Astrocyte (in vitro differentiated cells and primary cell): ENCODE data around the gene PACSIN1.

Experiments used
- CTCF ChIP-seq: IDR thresholded peaks from 2 replicates; pipeline ENCODE4 v1.5.1; 2011; ENCODE audit warnings: low read depth, mild to moderate bottlenecking, inconsistent platforms, low read length, moderate library complexity; ENCODE audit not compliant: insufficient read depth
- EZH2 ChIP-seq: IDR thresholded peaks from 2 replicates; pipeline ENCODE4 v1.6.1; 2012; ENCODE audit warnings: mild to moderate bottlenecking, low read length, inconsistent platforms; ENCODE audit not compliant: insufficient read depth

- no peak for TF ChIP-seq CTCF
- no peak for TF ChIP-seq EZH2
These were observed 52.1 kb downstream of the PACSIN1 start for GRCh38 chr6:34517966-34518365.
